NCI-H2081 treated with DMSO at 0.1 percent for 48 hours (cell line): ENCODE measurements around the gene IL1RL2.

ENCODE experiments used
- DNase-seq: peaks from one replicate; lab custom pipeline; 2025; lab: John Stamatoyannopoulos, UW

Gene IL1RL2

DNA sequence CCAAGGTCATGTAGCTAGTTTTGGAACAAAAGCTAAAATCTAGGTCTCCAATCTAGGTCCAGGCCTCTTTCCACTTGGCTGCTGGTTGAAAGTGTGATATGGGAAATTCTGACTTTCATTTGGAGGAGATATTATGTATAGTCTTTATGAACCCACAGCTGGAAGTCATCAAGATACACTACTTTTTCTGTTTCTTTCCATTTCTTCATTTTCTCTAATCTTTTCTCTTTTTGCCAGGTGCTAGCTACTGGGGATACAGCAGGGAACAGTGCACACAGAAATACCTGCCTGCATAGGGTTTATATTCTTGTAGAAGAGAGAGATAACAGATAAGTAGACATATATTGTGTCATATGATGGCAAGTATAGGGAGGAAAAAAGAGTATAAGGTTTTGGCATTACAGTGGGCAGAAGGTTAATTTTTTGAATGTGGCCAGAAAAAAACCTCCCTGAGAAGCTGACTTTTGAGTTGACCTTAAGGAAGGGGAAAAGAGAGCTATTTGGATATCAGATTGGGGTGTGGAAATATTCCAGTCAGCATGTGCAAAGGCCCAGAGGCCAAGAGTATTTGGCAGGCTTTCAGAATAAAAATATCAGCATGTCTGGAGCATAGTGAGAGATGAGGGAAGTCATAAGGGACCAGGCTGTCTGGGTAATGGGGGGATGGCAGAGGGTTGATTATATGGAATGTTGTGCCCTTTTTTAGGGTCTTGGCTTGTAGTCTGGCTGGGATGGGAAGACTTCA lies 28.6 kb upstream of the IL1RL2 start:
- DNase-seq: no peak

DNA sequence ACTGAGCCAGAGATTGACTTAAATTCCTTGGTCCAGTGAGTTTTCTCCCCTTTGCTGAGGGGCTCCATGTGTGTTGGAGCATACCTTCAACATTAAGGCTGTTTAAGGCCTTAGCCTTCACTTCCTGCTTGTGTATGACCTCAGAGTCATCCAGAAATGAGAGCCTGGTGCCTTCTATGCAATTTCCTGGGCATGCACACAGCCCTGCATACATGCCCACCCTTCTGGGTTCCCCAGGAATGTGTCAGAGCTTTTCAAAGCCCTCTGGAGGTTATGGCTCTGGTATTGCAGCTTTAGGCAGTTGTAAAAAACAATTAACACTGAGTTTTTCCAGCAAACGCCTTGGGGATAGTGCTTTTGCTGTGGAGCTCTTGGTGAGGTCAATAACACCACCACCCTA lies 27.5 kb upstream of the IL1RL2 start:
- no peak for DNase-seq

- no peak for DNase-seq
Measured at GRCh38 chr2:102166189-102166845, 20.5 kb upstream of the IL1RL2 start.

- no peak for DNase-seq
Measured at GRCh38 chr2:102168026-102168771, 18.6 kb upstream of the IL1RL2 start.

DNA sequence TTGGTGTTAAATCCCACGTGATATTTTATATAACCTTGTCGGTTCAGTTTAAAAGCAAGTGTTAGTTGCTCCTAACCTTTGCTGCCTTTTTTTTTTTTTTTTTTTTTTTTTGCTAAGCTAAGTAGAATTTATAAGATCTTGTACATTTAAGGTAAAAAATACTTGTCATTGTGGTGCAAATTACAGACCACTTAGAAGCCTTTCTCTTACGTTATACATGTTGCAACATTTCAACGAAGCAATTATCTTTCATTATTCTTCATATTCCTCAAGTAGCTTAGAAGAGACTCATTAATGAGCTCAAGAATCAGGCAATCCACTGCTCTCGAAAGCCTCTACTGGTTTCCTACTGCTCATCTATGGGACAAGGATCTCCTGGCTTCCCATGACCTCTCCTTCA lies 14.9 kb upstream of the IL1RL2 start:
- no peak for DNase-seq

DNA sequence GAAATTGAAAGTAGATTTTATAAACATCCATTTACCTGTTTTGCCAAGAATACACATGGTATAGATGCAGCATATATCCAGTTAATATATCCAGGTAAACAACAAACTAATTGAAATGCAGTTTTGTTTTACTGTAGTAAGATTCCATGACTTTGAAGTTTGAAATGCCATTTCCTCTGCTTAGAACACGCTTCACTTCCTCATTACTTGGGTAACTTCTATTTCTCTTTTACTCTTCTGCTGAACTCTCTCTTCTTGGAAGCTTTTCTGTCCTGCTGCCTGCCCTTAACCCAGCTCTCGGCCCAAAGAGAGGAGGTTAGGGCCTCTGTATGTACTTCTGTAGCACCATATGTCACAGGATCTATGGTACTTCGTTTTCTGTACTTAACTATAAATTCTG lies 14.1 kb upstream of the IL1RL2 start:
- no peak for DNase-seq

DNA sequence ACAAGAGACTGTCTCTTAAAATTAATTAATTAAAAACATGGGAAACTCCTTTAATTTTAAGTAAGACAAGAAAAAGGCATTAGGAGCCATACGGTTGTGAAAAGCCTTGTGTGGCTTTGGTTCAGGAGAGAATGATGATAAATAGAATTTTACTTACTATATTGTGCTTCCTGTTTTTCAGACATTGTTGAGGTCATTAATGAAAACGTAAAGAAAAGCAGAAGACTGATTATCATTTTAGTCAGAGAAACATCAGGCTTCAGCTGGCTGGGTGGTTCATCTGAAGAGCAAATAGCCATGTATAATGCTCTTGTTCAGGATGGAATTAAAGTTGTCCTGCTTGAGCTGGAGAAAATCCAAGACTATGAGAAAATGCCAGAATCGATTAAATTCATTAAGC lies 10.7 kb upstream of the IL1RL2 start:
- no peak for DNase-seq

GRCh38 chr2:102177814-102178478 lies 8.9 kb upstream of the IL1RL2 start:
- DNase-seq: no peak

DNA sequence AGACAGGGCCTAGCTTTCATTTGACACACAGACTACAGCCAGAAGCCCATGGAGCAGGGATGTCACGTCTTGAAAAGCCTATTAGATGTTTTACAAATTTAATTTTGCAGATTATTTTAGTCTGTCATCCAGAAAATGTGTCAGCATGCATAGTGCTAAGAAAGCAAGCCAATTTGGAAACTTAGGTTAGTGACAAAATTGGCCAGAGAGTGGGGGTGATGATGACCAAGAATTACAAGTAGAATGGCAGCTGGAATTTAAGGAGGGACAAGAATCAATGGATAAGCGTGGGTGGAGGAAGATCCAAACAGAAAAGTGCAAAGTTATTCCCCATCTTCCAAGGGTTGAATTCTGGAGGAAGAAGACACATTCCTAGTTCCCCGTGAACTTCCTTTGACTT lies 7.8 kb upstream of the IL1RL2 start:
- DNase-seq: no peak

GRCh38 chr2:102179788-102180686 lies 6.8 kb upstream of the IL1RL2 start:
- DNase-seq: no peak

DNA sequence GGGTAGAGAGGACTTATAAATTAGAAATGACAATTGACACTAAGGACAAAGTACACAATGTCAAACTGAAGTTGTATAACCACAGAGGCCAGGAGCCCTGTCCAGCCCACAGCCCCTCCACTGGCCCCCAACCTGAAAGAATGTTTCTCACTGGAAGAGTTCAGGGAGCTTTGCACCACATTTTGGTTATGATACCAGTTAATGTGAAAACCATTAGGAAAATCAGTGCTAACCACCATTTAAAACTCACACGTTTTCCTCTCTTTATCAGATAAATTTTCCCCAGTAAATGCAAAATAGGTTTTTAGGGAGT lies 6.2 kb upstream of the IL1RL2 start:
- DNase-seq: no peak

DNA sequence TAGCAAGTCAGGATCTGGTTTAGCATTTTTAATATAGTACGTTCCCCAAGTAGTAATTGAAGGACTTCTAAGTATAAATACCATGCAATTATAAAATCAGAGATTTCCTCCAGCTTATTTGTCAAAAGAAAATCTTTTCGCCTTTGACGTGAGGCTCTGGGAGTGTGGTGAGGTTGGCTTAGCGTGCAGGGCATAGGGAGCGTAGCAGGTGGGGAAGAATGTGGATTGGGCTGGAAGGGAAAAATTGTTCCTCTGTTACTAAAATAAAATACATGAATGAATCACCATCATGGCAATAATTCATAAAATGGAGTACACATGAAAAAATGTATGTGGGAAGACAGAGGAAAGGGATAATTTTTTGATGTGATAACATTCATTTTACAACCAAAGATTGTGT lies 5.4 kb upstream of the IL1RL2 start:
- DNase-seq: no peak

DNA sequence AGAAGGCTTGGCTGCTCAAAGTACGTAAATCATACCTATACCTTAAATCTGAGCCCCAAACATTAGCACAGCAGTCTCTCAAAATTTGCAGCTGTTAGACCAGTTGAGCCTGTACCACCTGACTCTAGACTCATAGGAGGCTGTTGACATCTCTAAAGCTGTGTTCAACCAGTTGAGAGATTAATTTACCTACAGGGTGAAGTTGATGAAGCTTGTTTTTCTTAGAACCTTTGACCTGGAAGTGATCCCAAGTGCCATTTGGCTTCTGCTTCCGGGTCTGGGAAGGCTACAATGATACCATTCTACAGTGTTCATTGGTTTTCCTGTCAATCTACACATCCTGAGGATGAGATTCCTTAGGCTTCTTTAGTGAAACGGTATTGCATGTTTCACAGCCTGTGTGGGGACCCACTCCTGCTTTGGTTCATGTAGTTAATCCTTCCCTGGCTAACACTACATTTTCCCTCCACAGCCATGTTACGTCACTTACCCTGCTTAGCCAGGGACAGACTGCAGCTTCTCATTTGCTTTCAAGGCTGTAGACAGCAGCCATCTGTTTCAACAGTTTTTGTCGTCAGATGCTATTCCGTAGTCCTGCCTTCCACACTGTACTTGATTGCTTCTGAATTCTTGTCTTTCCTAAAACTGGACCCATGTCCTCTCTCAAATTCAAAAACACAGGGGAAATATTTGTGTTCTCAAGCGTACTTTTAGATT lies 4.7 kb upstream of the IL1RL2 start:
- no peak for DNase-seq

DNA sequence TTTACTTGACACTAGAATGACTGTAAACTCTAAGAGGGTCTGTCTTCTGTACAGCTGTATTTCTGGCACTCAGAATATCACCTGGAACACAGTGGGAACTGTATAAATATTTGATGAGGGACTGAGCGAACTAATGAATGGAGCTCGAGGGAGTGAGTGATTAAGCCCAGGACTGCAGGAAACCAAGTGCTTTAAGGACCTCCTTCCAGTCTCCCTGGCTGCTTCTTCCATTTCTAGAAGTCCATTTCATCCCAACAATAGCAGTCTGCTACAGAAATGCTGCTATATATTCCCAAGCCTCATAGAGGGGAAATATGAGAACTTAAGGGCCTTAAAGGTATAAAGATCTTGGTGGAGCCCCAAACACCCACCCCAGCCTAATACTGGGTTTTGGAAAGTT lies 2.8 kb upstream of the IL1RL2 start:
- no peak for DNase-seq

GRCh38 chr2:102184568-102184967 lies 2.3 kb upstream of the IL1RL2 start:
- no peak for DNase-seq

GRCh38 chr2:102185347-102185746 lies 1.5 kb upstream of the IL1RL2 start:
- DNase-seq: no peak

DNA sequence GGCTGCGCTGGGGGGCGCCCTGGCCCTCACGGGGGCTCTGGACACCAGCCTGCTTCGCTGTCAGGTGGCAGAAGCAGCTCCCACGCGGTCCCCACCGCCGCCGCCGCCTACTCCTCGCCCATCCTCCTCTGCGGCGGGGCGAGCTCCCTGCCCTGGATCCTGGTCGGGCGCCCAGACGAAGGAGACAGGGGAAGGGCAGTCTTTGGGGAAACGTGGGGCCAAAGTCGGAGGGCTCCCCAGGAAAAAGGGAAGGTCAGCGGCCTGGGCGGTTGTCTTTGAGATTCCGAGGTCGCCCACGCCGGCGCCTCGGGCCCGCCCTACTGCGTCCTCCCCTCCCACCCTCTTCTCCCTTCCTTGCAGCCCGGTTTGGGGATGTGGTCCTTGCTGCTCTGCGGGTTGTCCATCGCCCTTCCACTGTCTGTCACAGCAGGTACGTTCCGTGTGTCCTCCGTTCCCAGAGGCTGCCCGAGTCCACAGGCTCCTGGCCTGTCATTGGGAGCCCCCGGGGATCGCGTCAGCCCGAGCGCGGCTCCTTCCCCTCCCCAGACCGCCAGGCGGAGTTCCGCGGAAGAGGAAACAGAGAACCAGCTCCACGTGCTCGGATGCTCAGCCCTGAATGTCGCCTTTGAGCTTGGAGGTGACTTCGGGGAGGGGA lies 800 bp downstream of the IL1RL2 start:
- no peak for DNase-seq

DNA sequence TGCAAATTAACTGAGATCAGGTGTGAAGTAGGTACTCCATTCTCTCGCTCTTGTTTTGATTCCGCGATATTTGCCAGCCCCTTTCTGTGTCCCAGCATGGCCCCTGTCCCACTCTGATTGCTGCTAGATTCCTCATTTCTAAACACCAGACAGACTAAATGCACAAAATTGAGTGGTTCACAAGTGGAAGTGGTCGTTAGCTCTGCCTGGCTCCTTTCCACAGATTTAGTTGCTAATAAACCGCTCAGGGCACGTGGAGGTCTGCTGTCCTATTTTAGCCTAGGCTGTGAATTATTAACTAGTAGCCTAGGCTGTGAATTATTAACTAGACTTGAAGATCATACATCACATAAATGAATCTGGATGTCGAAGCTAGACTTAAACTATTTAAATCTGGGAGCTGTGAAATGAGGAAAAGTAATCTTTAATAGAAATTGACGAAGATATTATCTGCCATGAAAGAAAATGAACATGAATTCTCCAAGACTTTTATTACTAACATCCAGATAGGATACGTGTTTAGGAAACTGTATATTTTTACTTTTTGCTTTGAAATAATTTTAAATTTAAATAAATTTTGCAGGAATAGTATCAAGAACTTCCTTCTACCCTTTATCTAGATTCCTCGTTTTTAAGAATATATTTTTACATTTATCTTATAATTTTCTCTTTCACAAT lies 3.7 kb downstream of the IL1RL2 start:
- no peak for DNase-seq

DNA sequence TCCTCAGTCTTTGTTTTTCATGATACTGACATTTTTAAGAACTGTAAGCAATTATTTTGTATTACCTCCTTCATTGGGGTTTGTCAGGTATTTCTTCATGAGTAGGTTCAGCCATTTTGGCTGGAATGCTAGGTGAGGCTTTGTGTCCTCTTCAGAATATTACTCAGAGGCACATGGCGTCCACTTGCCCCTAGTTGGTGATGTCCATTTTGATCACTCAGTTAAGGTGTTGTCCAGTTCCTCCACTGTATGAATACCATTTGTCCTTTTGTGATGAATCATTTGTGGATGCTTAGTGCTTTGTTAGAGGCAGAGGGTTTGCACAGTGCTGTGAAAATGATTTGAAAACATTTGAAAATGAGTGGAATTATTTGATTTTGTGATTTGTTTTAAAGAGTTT lies 4.7 kb downstream of the IL1RL2 start:
- DNase-seq: no peak

GRCh38 chr2:102193074-102193473 lies 6.3 kb downstream of the IL1RL2 start:
- no peak for DNase-seq
